ENCODE results near the gene CDH16. TPM values are rescaled to one million over a fixed set of nuclear protein-coding genes. Genes with fewer than 3 reads are reported as not detected.
A peak's percentile ranks its signal among the peaks of the same experiment; 100 is the strongest.

The CDH16 gene
- total and polyA plus RNA-seq, 2 of the 13 experiments (the other 11 are each of a cell fraction or from before 2014, with no cell fraction given) = 2.7 to 3.9 TPM

DNA sequence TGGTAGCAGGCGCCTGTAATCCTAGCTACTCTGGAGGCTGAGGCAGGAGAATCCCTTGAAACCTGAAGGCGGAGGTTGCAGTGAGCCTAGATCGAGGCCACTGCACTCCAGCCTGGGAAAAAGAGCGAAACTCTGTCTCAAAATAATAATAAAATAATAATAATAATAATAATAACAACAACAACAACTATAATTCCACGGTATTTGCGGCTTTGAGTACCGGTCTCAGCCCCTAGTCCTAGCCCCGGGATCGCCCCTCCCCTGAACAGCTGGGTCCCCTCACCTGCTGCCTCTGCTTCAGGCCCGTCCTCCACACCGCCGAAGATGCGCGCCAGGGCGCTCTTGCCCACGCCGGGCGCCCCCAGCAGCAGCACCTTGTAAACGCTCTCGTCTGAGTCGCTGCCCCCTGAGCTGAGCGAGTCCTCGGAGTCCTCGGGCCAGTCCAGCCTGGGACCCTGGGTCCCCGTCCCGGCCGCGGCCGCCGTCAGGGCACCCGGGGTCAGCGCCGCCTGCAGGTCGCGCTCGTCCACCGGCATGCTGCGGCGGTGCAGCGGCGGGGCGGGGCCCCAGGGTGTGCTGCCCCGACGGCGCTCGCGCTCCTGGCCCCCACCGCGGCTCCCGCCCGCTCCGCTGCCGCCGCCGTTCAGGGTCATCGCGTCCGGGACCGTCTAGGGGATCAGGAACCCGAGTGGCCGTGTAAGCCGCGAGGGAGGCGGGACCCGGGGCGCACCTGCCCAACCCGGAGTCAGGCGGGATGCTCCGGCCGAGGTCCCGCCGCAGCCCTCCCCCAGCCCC lies 6.0 kb upstream of the CDH16 start (continued):
- TF ChIP-seq, protein P1, sequence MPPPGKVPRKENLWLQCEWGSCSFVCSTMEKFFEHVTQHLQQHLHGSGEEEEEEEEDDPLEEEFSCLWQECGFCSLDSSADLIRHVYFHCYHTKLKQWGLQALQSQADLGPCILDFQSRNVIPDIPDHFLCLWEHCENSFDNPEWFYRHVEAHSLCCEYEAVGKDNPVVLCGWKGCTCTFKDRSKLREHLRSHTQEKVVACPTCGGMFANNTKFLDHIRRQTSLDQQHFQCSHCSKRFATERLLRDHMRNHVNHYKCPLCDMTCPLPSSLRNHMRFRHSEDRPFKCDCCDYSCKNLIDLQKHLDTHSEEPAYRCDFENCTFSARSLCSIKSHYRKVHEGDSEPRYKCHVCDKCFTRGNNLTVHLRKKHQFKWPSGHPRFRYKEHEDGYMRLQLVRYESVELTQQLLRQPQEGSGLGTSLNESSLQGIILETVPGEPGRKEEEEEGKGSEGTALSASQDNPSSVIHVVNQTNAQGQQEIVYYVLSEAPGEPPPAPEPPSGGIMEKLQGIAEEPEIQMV (CRISPR knock-in tag; IDR thresholded peaks at IDR 0.05; ENCODE audit: low read depth) = no peak
- TF ChIP-seq NR2C2 (CRISPR knock-in tag; IDR thresholded peaks at IDR 0.05; ENCODE audit: borderline replicate concordance) (no peak), ARNT2 (CRISPR knock-in tag; IDR thresholded peaks at IDR 0.05; ENCODE audit: low read depth) (peak; percentile 70), ZNF530 (CRISPR knock-in tag; IDR thresholded peaks at IDR 0.05; ENCODE audit: low read depth) (no peak), CREM (IDR thresholded peaks at IDR 0.05) (no peak), CREM (CRISPR knock-in tag; IDR thresholded peaks at IDR 0.05) (no peak), BHLHE40 (IDR thresholded peaks at IDR 0.05; ENCODE audit: low read length) (peak; percentile 35; the same call in 1 of the 2 replicates), MEIS2 (CRISPR knock-in tag; IDR thresholded peaks at IDR 0.05) (peak; percentile 49; the same call in 1 of the 2 replicates), ZNF670 (CRISPR knock-in tag; IDR thresholded peaks at IDR 0.05; ENCODE audit: borderline replicate concordance) (no peak), ZNF44 (CRISPR knock-in tag; IDR thresholded peaks at IDR 0.05) (no peak), ZNF430 (CRISPR knock-in tag; IDR thresholded peaks at IDR 0.05) (no peak), SRSF1 (optimal IDR thresholded peaks at IDR 0.05; ENCODE audit: low read depth, low read length) (peak; percentile 40), YY1 (IDR thresholded peaks at IDR 0.05; ENCODE audit: insufficient read depth, insufficient replicate concordance, low read depth, low read length) (peak; percentile 62), XRCC5 (optimal IDR thresholded peaks at IDR 0.05; ENCODE audit: low read length) (peak; percentile 58)
- TF ChIP-seq, protein P2, sequence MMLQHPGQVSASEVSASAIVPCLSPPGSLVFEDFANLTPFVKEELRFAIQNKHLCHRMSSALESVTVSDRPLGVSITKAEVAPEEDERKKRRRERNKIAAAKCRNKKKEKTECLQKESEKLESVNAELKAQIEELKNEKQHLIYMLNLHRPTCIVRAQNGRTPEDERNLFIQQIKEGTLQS (CRISPR knock-in tag; IDR thresholded peaks at IDR 0.05) = 0 out of 2 replicates have a peak, but pooled peaks have one; percentile 13
- TF ChIP-seq, protein P3, sequence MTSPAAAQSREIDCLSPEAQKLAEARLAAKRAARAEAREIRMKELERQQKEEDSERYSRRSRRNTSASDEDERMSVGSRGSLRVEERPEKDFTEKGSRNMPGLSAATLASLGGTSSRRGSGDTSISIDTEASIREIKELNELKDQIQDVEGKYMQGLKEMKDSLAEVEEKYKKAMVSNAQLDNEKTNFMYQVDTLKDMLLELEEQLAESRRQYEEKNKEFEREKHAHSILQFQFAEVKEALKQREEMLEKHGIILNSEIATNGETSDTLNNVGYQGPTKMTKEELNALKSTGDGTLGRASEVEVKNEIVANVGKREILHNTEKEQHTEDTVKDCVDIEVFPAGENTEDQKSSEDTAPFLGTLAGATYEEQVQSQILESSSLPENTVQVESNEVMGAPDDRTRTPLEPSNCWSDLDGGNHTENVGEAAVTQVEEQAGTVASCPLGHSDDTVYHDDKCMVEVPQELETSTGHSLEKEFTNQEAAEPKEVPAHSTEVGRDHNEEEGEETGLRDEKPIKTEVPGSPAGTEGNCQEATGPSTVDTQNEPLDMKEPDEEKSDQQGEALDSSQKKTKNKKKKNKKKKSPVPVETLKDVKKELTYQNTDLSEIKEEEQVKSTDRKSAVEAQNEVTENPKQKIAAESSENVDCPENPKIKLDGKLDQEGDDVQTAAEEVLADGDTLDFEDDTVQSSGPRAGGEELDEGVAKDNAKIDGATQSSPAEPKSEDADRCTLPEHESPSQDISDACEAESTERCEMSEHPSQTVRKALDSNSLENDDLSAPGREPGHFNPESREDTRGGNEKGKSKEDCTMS (CRISPR knock-in tag; conservative IDR thresholded peaks at IDR 0.05) = no peak
- TF ChIP-seq, protein P4, sequence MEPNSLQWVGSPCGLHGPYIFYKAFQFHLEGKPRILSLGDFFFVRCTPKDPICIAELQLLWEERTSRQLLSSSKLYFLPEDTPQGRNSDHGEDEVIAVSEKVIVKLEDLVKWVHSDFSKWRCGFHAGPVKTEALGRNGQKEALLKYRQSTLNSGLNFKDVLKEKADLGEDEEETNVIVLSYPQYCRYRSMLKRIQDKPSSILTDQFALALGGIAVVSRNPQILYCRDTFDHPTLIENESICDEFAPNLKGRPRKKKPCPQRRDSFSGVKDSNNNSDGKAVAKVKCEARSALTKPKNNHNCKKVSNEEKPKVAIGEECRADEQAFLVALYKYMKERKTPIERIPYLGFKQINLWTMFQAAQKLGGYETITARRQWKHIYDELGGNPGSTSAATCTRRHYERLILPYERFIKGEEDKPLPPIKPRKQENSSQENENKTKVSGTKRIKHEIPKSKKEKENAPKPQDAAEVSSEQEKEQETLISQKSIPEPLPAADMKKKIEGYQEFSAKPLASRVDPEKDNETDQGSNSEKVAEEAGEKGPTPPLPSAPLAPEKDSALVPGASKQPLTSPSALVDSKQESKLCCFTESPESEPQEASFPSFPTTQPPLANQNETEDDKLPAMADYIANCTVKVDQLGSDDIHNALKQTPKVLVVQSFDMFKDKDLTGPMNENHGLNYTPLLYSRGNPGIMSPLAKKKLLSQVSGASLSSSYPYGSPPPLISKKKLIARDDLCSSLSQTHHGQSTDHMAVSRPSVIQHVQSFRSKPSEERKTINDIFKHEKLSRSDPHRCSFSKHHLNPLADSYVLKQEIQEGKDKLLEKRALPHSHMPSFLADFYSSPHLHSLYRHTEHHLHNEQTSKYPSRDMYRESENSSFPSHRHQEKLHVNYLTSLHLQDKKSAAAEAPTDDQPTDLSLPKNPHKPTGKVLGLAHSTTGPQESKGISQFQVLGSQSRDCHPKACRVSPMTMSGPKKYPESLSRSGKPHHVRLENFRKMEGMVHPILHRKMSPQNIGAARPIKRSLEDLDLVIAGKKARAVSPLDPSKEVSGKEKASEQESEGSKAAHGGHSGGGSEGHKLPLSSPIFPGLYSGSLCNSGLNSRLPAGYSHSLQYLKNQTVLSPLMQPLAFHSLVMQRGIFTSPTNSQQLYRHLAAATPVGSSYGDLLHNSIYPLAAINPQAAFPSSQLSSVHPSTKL (CRISPR knock-in tag; IDR thresholded peaks at IDR 0.05) = 0 out of 2 replicates have a peak, but pooled peaks have one; percentile 17
- TF ChIP-seq, protein P5, sequence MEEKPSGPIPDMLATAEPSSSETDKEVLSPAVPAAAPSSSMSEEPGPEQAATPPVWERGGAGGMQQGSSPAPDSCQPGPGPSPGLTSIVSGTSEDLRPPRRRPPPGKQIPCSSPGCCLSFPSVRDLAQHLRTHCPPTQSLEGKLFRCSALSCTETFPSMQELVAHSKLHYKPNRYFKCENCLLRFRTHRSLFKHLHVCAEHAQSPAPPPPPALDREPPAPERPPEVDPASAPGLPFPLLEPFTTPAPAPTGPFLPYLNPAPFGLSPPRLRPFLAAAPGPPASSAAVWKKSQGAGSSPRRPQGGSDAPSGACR (CRISPR knock-in tag; IDR thresholded peaks at IDR 0.05) = no peak
- TF ChIP-seq, protein P6, sequence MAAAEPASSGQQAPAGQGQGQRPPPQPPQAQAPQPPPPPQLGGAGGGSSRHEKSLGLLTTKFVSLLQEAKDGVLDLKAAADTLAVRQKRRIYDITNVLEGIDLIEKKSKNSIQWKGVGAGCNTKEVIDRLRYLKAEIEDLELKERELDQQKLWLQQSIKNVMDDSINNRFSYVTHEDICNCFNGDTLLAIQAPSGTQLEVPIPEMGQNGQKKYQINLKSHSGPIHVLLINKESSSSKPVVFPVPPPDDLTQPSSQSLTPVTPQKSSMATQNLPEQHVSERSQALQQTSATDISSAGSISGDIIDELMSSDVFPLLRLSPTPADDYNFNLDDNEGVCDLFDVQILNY (CRISPR knock-in tag; conservative IDR thresholded peaks at IDR 0.05) = 0 out of 2 replicates have a peak, but pooled peaks have one; percentile 22

All from HepG2 (cell line).